H1 (cell line): ENCODE data around the gene B9D1. TPM values are rescaled to one million over a fixed set of nuclear protein-coding genes. Genes with fewer than 3 reads are reported as not detected.

Experiments used
- CTCF ChIA-PET: fragments of 300-600 bp; sonication (Branson Sonifier 250); formaldehyde crosslinking; loops from one replicate; lab custom pipeline; 2021; ENCODE audit not compliant: partially characterized antibody; lab: Charles Lee
- POLR2A ChIA-PET: fragments of 300-600 bp; sonication (Branson Sonifier 250); formaldehyde crosslinking; loops from one replicate; lab custom pipeline; 2021; ENCODE audit warnings: inconsistent platforms; ENCODE audit not compliant: partially characterized antibody; lab: Charles Lee
- DNase-seq, 2 experiments: peaks; one replicate each; pipeline versions ENCODE4 v3.0.0 to v3.0.0-alpha.2; 2010 to 2022; ENCODE audit warnings: low spot score in 2 of 2, low read depth in 1 of 2, mixed read lengths in 1 of 2
- FAIRE-seq: peaks from 2 replicates; lab custom pipeline; 2011; peaks lifted over from hg19 to GRCh38; lab: Jason Lieb, UNC
- H2AFZ ChIP-seq: 2 replicates; pipeline ENCODE4 v1.8.1; 2012; ENCODE audit warnings: low read length, inconsistent platforms
- H2AK5ac ChIP-seq: 2 replicates; pipeline ENCODE4 v1.6.1; 2013; ENCODE audit warnings: low read depth, low read length
- H2BK120ac ChIP-seq: replicated peaks from 2 replicates; pipeline ENCODE3; 2013; ENCODE audit warnings: low read depth, low read length, inconsistent platforms
- H2BK12ac ChIP-seq: 2 replicates; pipeline ENCODE4 v1.6.1; 2013; ENCODE audit warnings: low read depth, low read length
- H2BK15ac ChIP-seq: 2 replicates; pipeline ENCODE4 v1.6.1; 2013; ENCODE audit warnings: low read length
- H2BK20ac ChIP-seq: 2 replicates; pipeline ENCODE4 v1.6.1; 2013; ENCODE audit warnings: low read length
- H2BK5ac ChIP-seq: 2 replicates; pipeline ENCODE4 v1.6.1; 2013; ENCODE audit warnings: low read depth, low read length
- H3K14ac ChIP-seq: 2 replicates; pipeline ENCODE4 v1.6.1; 2013; ENCODE audit warnings: inconsistent platforms; ENCODE audit not compliant: insufficient read length
- H3K18ac ChIP-seq: 2 replicates; pipeline ENCODE4 v1.6.1; 2013; ENCODE audit warnings: low read length; ENCODE audit errors: extremely low read depth
- H3K23ac ChIP-seq: 2 replicates; pipeline ENCODE4 v1.6.1; 2013; ENCODE audit warnings: inconsistent platforms; ENCODE audit not compliant: insufficient read length
- H3K23me2 ChIP-seq: 2 replicates; pipeline ENCODE4 v1.6.1; 2013; ENCODE audit warnings: low read depth, low read length
- H3K27ac ChIP-seq: 2 replicates; pipeline ENCODE4 v1.6.1; 2011; ENCODE audit warnings: low read depth, low read length, inconsistent platforms
- H3K27me3 ChIP-seq, 4 experiments: replicated peaks in 1 of 4; 1 replicate in 1 of 4; 2 replicates in 3 of 4; pipeline versions ENCODE4 v1.6.1 to v1.8.1; 2011 to 2013; ENCODE audit warnings: low read length in 3 of 4, mild to moderate bottlenecking in 3 of 4, inconsistent platforms in 2 of 4, mixed read lengths in 2 of 4, moderate library complexity in 1 of 4; ENCODE audit not compliant: control insufficient read depth in 3 of 4, insufficient read depth in 3 of 4; ENCODE audit errors: extremely low read depth in 1 of 4
- H3K36me3 ChIP-seq, 4 experiments: 2 replicates each; pipeline versions ENCODE4 v1.6.1 to v1.8.1; 2011 to 2013; ENCODE audit warnings: mild to moderate bottlenecking in 4 of 4, low read length in 3 of 4, moderate library complexity in 2 of 4, control low read depth in 1 of 4, inconsistent platforms in 1 of 4; ENCODE audit not compliant: insufficient read depth in 4 of 4, control insufficient read depth in 2 of 4
- H3K4ac ChIP-seq: replicated peaks from 2 replicates; pipeline ENCODE3; 2013; ENCODE audit warnings: low read length, low read depth, mixed read lengths, inconsistent platforms; ENCODE audit not compliant: insufficient read length
- H3K4me1 ChIP-seq, 4 experiments: replicated peaks in 1 of 4; 1 replicate in 1 of 4; 2 replicates in 3 of 4; pipeline versions ENCODE4 v1.6.1 to v1.8.1; 2011 to 2013; ENCODE audit warnings: low read length in 3 of 4, inconsistent platforms in 2 of 4, mixed read lengths in 1 of 4; ENCODE audit not compliant: insufficient read depth in 4 of 4, control insufficient read depth in 3 of 4
- H3K4me2 ChIP-seq, 2 experiments: 2 replicates each; pipeline versions ENCODE4 v1.6.1 to v1.8.1; 2011 to 2013; ENCODE audit warnings: low read depth in 2 of 2, low read length in 2 of 2, control low read depth in 1 of 2, inconsistent platforms in 1 of 2, mild to moderate bottlenecking in 1 of 2; ENCODE audit not compliant: insufficient read depth in 1 of 2
- H3K4me3 ChIP-seq, 4 experiments: fragments of 200-600, 300-600 bp in 1 of 4; sonication (generic), shearing (Covaris generic), sonication (Bioruptor Twin) in 1 of 4; 2 replicates each; pipeline versions ENCODE4 v1.5.1 to v1.8.1; 2011 to 2016; ENCODE audit warnings: low read length in 4 of 4, low read depth in 3 of 4, control low read depth in 2 of 4, inconsistent platforms in 2 of 4, mild to moderate bottlenecking in 2 of 4, mixed read lengths in 1 of 4, moderate library complexity in 1 of 4; ENCODE audit not compliant: insufficient read depth in 2 of 4; ENCODE audit errors: extremely low read depth in 1 of 4
- H3K56ac ChIP-seq: replicated peaks from 2 replicates; pipeline ENCODE3; 2013; ENCODE audit warnings: low read depth, mild to moderate bottlenecking, mixed read lengths, low read length, inconsistent platforms; ENCODE audit not compliant: insufficient read length
- H3K79me1 ChIP-seq: 2 replicates; pipeline ENCODE4 v1.6.1; 2013; ENCODE audit warnings: low read depth, low read length, control low read depth
- H3K79me2 ChIP-seq, 2 experiments: 2 replicates each; pipeline versions ENCODE4 v1.6.1 to v1.8.1; 2012 to 2013; ENCODE audit warnings: low read length in 2 of 2, mild to moderate bottlenecking in 2 of 2, inconsistent platforms in 1 of 2; ENCODE audit not compliant: insufficient read depth in 2 of 2, control insufficient read depth in 1 of 2
- H3K9ac ChIP-seq, 4 experiments: replicated peaks in 1 of 4; 1 replicate in 1 of 4; 2 replicates in 3 of 4; pipeline versions ENCODE4 v1.6.1 to v1.8.1; 2011 to 2013; ENCODE audit warnings: low read depth in 3 of 4, low read length in 3 of 4, control low read depth in 2 of 4, mild to moderate bottlenecking in 2 of 4, moderate library complexity in 2 of 4, inconsistent platforms in 1 of 4; ENCODE audit errors: extremely low read depth in 1 of 4
- H3K9me3 ChIP-seq, 2 experiments: 2 replicates each; pipeline versions ENCODE4 v1.6.1 to v1.8.1; 2012 to 2013; ENCODE audit warnings: mild to moderate bottlenecking in 2 of 2, moderate library complexity in 2 of 2, control low read depth in 1 of 2, inconsistent platforms in 1 of 2, low read depth in 1 of 2, low read length in 1 of 2, mixed read lengths in 1 of 2; ENCODE audit not compliant: insufficient read depth in 2 of 2
- H4K20me1 ChIP-seq, 2 experiments: replicated peaks in 1 of 2; 2 replicates each; pipeline versions ENCODE3 to v1.8.1; 2011 to 2013; ENCODE audit warnings: inconsistent platforms in 2 of 2, low read length in 2 of 2, mild to moderate bottlenecking in 1 of 2; ENCODE audit not compliant: insufficient read depth in 2 of 2, control insufficient read depth in 1 of 2
- H4K5ac ChIP-seq: 2 replicates; pipeline ENCODE4 v1.6.1; 2013; ENCODE audit warnings: low read length, low read depth, mixed read lengths, inconsistent platforms; ENCODE audit not compliant: insufficient read length
- H4K8ac ChIP-seq: 2 replicates; pipeline ENCODE4 v1.8.0; 2013; ENCODE audit warnings: mild to moderate bottlenecking, moderate library complexity, low read length, inconsistent platforms; ENCODE audit not compliant: insufficient read depth; ENCODE audit errors: extremely low read depth
- H4K91ac ChIP-seq: replicated peaks from 2 replicates; pipeline ENCODE3; 2013; ENCODE audit warnings: low read length, mixed read lengths, inconsistent platforms; ENCODE audit not compliant: insufficient read length
- BCL11A ChIP-seq, 2 experiments: IDR thresholded peaks; one replicate each; pipeline ENCODE4 v1.6.1; 2011; ENCODE audit warnings: low read depth in 2 of 2, low read length in 2 of 2, mild to moderate bottlenecking in 2 of 2
- CREB1 ChIP-seq: IDR thresholded peaks from 2 replicates; pipeline ENCODE4 v1.6.1; 2012; ENCODE audit warnings: inconsistent platforms
- EZH2 ChIP-seq: fragments of 200-600 bp; sonication (generic); IDR thresholded peaks from 2 replicates; pipeline ENCODE4 v1.7.1; 2012; ENCODE audit warnings: low read depth, mild to moderate bottlenecking, moderate library complexity, low read length, inconsistent platforms; ENCODE audit not compliant: severe bottlenecking
- HDAC6 ChIP-seq: IDR thresholded peaks from one replicate; pipeline ENCODE4 v1.7.1; 2012; ENCODE audit warnings: low read depth, mild to moderate bottlenecking, inconsistent platforms, low read length, moderate library complexity
- KDM1A ChIP-seq: fragments of 200-600, 300-600 bp; sonication (generic); IDR thresholded peaks from 2 replicates; pipeline ENCODE4 v1.7.1; 2016; ENCODE audit warnings: mild to moderate bottlenecking, low read length, borderline replicate concordance
- KDM5A ChIP-seq: fragments of 200-600 bp; IDR thresholded peaks from 2 replicates; pipeline ENCODE4 v1.7.1; 2012; ENCODE audit warnings: mild to moderate bottlenecking, low read length, inconsistent platforms, mixed read lengths
- MAX ChIP-seq: IDR thresholded peaks from 2 replicates; pipeline ENCODE4 v1.6.1; 2012; ENCODE audit warnings: inconsistent platforms
- PHF8 ChIP-seq: fragments of 200-600 bp; sonication (generic); conservative IDR thresholded peaks from 2 replicates; pipeline ENCODE4 v1.7.1; 2012; ENCODE audit warnings: low read depth, mild to moderate bottlenecking, inconsistent platforms, low read length, moderate library complexity
- POLR2AphosphoS5 ChIP-seq: IDR thresholded peaks from 2 replicates; pipeline ENCODE4 v1.6.1; 2011; ENCODE audit warnings: low read depth, low read length
- POU5F1 ChIP-seq: IDR thresholded peaks from 2 replicates; pipeline ENCODE4 v1.6.1; 2011; ENCODE audit warnings: low read depth, mild to moderate bottlenecking, low read length, moderate library complexity
- SP1 ChIP-seq: IDR thresholded peaks from 2 replicates; pipeline ENCODE4 v1.6.1; 2011; ENCODE audit warnings: low read depth, low read length
- SUZ12 ChIP-seq: fragments of 200-600 bp; sonication (generic); IDR thresholded peaks from 2 replicates; pipeline ENCODE4 v1.6.1; 2012; ENCODE audit warnings: mild to moderate bottlenecking, inconsistent platforms, low read length, moderate library complexity, mixed read lengths
- TAF7 ChIP-seq: optimal IDR thresholded peaks from 2 replicates; pipeline ENCODE3; 2011; ENCODE audit warnings: low read depth, mild to moderate bottlenecking, inconsistent platforms, low read length, moderate library complexity, borderline replicate concordance
- TCF12 ChIP-seq: IDR thresholded peaks from 2 replicates; pipeline ENCODE4 v1.6.1; 2011; ENCODE audit warnings: low read depth, mild to moderate bottlenecking, low read length
- YY1 ChIP-seq: IDR thresholded peaks from 2 replicates; pipeline ENCODE4 v1.6.1; 2011; ENCODE audit warnings: low read depth, mild to moderate bottlenecking, low read length
- WGBS, 2 experiments: shearing (Covaris generic) in 1 of 2; methylation state at CpG; one replicate each; pipeline versions ENCODE4 v1.1.6 to v1.1.7; 2013 to 2015; ENCODE audit warnings: low lambda C conversion rate in 2 of 2, mixed read lengths in 2 of 2, inconsistent platforms in 1 of 2, low coverage in 1 of 2, missing lambda C conversion rate in 1 of 2; ENCODE audit not compliant: insufficient replicate concordance in 2 of 2, insufficient coverage in 1 of 2, insufficient read length in 1 of 2; ENCODE audit errors: extremely low coverage in 1 of 2, missing lambda C conversion rate in 1 of 2; 5-methylcytosine and 5-hydroxymethylcytosine counted together
- polyA plus RNA-seq, 7 experiments: library from polyadenylated mRNA; depleted of rRNA in 3 of 7; stranded (reverse) in 5 of 7; unstranded in 2 of 7; fragments of >200 nt in 5 of 7; fragments of 200-250 nt in 2 of 7; gene quantifications; 1 replicate in 5 of 7; 2 replicates in 1 of 7; 4 replicates in 1 of 7; pipeline versions ENCODE4 v1.2.1 to v1.2.3, GENCODE V29; 2011 to 2013; ENCODE audit warnings: missing spikeins in 2 of 7, mixed read lengths in 2 of 7
- total RNA-seq: library from RNA; stranded (reverse); fragmentation: NEBNext Ultra II Directional; extraction: Animal tissue kit (Norgen Biotek cat#: 25700); gene quantifications from 2 replicates; pipeline ENCODE4 v1.2.1, GENCODE V29; 2021

Gene B9D1
- total and polyA plus RNA-seq, 2 of the 8 experiments (the other 6 are each of a cell fraction or from before 2014, with no cell fraction given): 24.6 to 65.7 TPM

GRCh38 chr17:19309701-19310100 is 52.8 kb downstream of the B9D1 start:
- Histone ChIP-seq H3K23ac (no peak overlapping the region), H3K56ac (no peak overlapping the region), H4K20me1 (peaks cover 4 to 16% of the 10 kb centered on the region in 2 experiments), H3K36me3 (peaks cover 4 to 25% (median 13%) of the 10 kb centered on the region in 4 experiments; a peak in 7 of 8 replicates), H3K79me1 (peaks cover 16% of the 10 kb centered on the region), H3K18ac (no peak overlapping the region), H3K23me2 (no peaks in the 10 kb centered on the region), H2BK20ac (no peak overlapping the region), H2AFZ (no peak overlapping the region), H3K9me3 (no peaks in the 10 kb centered on the region), H3K4ac (no peak overlapping the region), H2AK5ac (no peak overlapping the region), H3K27me3 (no peaks in the 10 kb centered on the region), H3K79me2 (no peaks in the 10 kb centered on the region), H3K9ac (no peak overlapping the region), H2BK15ac (no peak overlapping the region), H3K4me1 (peaks cover 0 to 4% (median 0%) of the 10 kb centered on the region in 4 experiments; a peak in 2 of 7 replicates), H4K91ac (no peak overlapping the region), H3K4me2 (no peak overlapping the region), H3K4me3 (no peak overlapping the region), H2BK120ac (no peak overlapping the region), H4K8ac (no peak overlapping the region), H3K14ac (no peak overlapping the region), H2BK5ac (no peak overlapping the region), H4K5ac (no peak overlapping the region), H2BK12ac (no peak overlapping the region), H3K27ac (no peak overlapping the region)
- DNase-seq (no peak), FAIRE-seq (no peak)
- 92% methylated on average over 5 of the region's 5 CpGs; no CpG with 5 or more reads in 1 of the 2 experiments for WGBS, 2 experiments
- ChIA-PET CTCF (interaction anchor here (1.0 to 2.6 kb wide), 6 partner anchors 9 to 53 kb away, joined by 3 to 16 read pairs (median 4); partner anchors contain the start of gene B9D1), POLR2A (interaction anchor here (1.0 to 1.3 kb wide), 2 partner anchors 9 to 10 kb away, joined by 3 to 4 read pairs; no protein-coding TSS in a partner anchor)
- TF ChIP-seq MAX (no peak), CREB1 (no peak), SUZ12 (no peak), TCF12 (no peak), HDAC6 (no peak), TAF7 (no peak), PHF8 (no peak), POU5F1 (no peak), EZH2 (no peak), YY1 (no peak), KDM1A (no peak), POLR2AphosphoS5 (no peak), SP1 (no peak), KDM5A (no peak), BCL11A (IDR thresholded peaks at IDR 0.05; ENCODE audit: low read depth in 2 of 2, low read length in 2 of 2) (no peak)
